ENCODE measurements around the gene FOXE3.

FOXE3 gene

GRCh38 chr1:47415728-47416318 lies at the start of gene FOXE3:
Gene FOXE3, plus strand, starts transcription at chr1:47416285. Its CDS starts 31 bp downstream, at chr1:47416316.
- DNase-seq (ENCODE audit: low read depth): no peak

GRCh38 chr1:47367651-47368050 lies 48.4 kb upstream of the FOXE3 start:
- no peak for DNase-seq (ENCODE audit: low read depth)

- DNase-seq (ENCODE audit: low read depth): no peak
Observed at GRCh38 chr1:47371016-47371517, 45.0 kb upstream of the FOXE3 start.

GRCh38 chr1:47374501-47374900 lies 41.6 kb upstream of the FOXE3 start:
- DNase-seq (ENCODE audit: low read depth): no peak

- no peak for DNase-seq (ENCODE audit: low read depth)
Observed at GRCh38 chr1:47378147-47378546, 37.9 kb upstream of the FOXE3 start.

GRCh38 chr1:47380699-47381098 lies 35.4 kb upstream of the FOXE3 start:
- no peak for DNase-seq (ENCODE audit: low read depth)

- DNase-seq (ENCODE audit: low read depth): no peak
Observed at GRCh38 chr1:47382399-47382983, 33.6 kb upstream of the FOXE3 start.

GRCh38 chr1:47384083-47384482 lies 32.0 kb upstream of the FOXE3 start:
- DNase-seq (ENCODE audit: low read depth): no peak

GRCh38 chr1:47385020-47385419 lies 31.1 kb upstream of the FOXE3 start:
- no peak for DNase-seq (ENCODE audit: low read depth)

- DNase-seq (ENCODE audit: low read depth): no peak
Observed at GRCh38 chr1:47386268-47386667, 29.8 kb upstream of the FOXE3 start.

GRCh38 chr1:47388030-47388890 lies 27.8 kb upstream of the FOXE3 start:
- no peak for DNase-seq (ENCODE audit: low read depth)

GRCh38 chr1:47388891-47389238 lies 27.2 kb upstream of the FOXE3 start:
- no peak for DNase-seq (ENCODE audit: low read depth)

GRCh38 chr1:47389731-47390130 lies 26.4 kb upstream of the FOXE3 start:
- DNase-seq (ENCODE audit: low read depth): no peak

GRCh38 chr1:47390843-47391242 lies 25.2 kb upstream of the FOXE3 start:
- no peak for DNase-seq (ENCODE audit: low read depth)

- DNase-seq (ENCODE audit: low read depth): no peak
Observed at GRCh38 chr1:47393141-47393540, 22.9 kb upstream of the FOXE3 start.

- no peak for DNase-seq (ENCODE audit: low read depth)
Observed at GRCh38 chr1:47395433-47395832, 20.7 kb upstream of the FOXE3 start.

GRCh38 chr1:47396671-47397196 lies 19.4 kb upstream of the FOXE3 start:
- DNase-seq (ENCODE audit: low read depth): no peak

- no peak for DNase-seq (ENCODE audit: low read depth)
Observed at GRCh38 chr1:47399138-47399845, 16.8 kb upstream of the FOXE3 start.

GRCh38 chr1:47399846-47400155 lies 16.3 kb upstream of the FOXE3 start:
- DNase-seq (ENCODE audit: low read depth): no peak

GRCh38 chr1:47401761-47402160 lies 14.3 kb upstream of the FOXE3 start:
- DNase-seq (ENCODE audit: low read depth): no peak

- no peak for DNase-seq (ENCODE audit: low read depth)
Observed at GRCh38 chr1:47402591-47402990, 13.5 kb upstream of the FOXE3 start.

GRCh38 chr1:47403321-47403910 lies 12.7 kb upstream of the FOXE3 start:
- DNase-seq (ENCODE audit: low read depth): no peak

Measured in GM04504 (cell line).